HEK293T (cell line): ENCODE measurements around the gene ZNF546.

Experiments
- ARNT ChIP-seq: fragments of 450-650 bp; IDR thresholded peaks from 2 replicates; pipeline ENCODE4 v1.6.1; 2017; ENCODE audit warnings: mild to moderate bottlenecking
- BHLHE40 ChIP-seq: fragments of 450-650 bp; IDR thresholded peaks from 2 replicates; pipeline ENCODE4 v1.6.1; 2016; ENCODE audit warnings: mild to moderate bottlenecking, moderate library complexity, borderline replicate concordance
- CTBP1 ChIP-seq: fragments of 450-650 bp; IDR thresholded peaks from 2 replicates; pipeline ENCODE4 v1.6.1; 2016; ENCODE audit warnings: borderline replicate concordance
- FOXM1 ChIP-seq: fragments of 450-650 bp; IDR thresholded peaks from 2 replicates; pipeline ENCODE4 v1.6.1; 2017; ENCODE audit warnings: mild to moderate bottlenecking, borderline replicate concordance
- HDGF ChIP-seq: fragments of 450-650 bp; IDR thresholded peaks from 2 replicates; pipeline ENCODE4 v1.6.1; 2017; ENCODE audit warnings: antibody characterized with exemption, borderline replicate concordance
- SP1 ChIP-seq: fragments of 450-650 bp; IDR thresholded peaks from 2 replicates; pipeline ENCODE4 v1.6.1; 2017
- SUZ12 ChIP-seq: fragments of 450-650 bp; IDR thresholded peaks from 2 replicates; pipeline ENCODE4 v1.6.1; 2016; ENCODE audit warnings: mild to moderate bottlenecking
- TARDBP ChIP-seq: fragments of 450-650 bp; IDR thresholded peaks from 2 replicates; pipeline ENCODE4 v1.6.1; 2016

DNA sequence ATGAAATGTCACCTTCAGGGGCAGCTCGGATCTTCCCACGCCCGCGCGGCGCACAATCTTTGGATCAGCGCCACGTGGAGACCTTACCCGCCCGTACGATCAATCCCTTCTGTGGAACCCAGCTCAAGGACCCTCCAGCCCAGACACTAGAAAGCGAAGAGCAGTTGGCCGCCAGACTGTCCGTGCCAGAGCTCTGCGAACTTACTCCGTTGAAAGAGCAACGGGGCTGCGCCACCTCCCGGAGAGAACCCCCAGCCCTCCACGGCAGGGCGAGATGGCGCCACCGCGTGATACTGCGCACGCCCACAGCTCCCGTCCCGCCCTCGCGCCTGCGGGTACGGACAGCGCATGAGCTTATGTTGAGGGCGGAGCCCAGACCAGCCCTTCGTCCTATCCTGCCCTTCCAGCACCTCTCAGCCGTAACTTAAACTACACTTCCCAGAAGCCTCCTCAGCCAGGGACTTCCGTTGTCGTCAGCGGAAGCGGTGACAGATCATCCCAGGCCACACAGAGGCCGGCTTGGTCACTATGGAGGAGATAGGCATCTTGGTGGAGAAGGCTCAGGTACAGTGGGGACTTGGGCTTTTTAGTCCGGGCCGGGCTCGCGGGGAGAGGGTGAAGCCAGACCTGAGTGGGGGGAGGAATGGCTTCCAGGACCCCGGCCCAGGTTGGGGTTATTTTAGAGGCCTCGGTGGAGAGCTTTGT, 26.0 kb upstream of the ZNF546 start, which contains the start of gene PSMC4:
- TF ChIP-seq BHLHE40 (no peak), ARNT (no peak), HDGF (no peak), SUZ12 (no peak), SP1 (no peak), TARDBP (no peak), CTBP1 (no peak), FOXM1 (no peak)
